GM18870 (cell line): ENCODE measurements around the gene FGD5.

Source experiments
- ATAC-seq: cut with Tn5 transposase; IDR thresholded peaks from one replicate; pipeline ENCODE4 v1.9.1; 2021; ENCODE audit warnings: moderate library complexity; ENCODE audit not compliant: unreplicated experiment

Gene FGD5

GRCh38 chr3:14870783-14871060 lies 52.0 kb downstream of the FGD5 start:
- ATAC-seq: no peak

DNA sequence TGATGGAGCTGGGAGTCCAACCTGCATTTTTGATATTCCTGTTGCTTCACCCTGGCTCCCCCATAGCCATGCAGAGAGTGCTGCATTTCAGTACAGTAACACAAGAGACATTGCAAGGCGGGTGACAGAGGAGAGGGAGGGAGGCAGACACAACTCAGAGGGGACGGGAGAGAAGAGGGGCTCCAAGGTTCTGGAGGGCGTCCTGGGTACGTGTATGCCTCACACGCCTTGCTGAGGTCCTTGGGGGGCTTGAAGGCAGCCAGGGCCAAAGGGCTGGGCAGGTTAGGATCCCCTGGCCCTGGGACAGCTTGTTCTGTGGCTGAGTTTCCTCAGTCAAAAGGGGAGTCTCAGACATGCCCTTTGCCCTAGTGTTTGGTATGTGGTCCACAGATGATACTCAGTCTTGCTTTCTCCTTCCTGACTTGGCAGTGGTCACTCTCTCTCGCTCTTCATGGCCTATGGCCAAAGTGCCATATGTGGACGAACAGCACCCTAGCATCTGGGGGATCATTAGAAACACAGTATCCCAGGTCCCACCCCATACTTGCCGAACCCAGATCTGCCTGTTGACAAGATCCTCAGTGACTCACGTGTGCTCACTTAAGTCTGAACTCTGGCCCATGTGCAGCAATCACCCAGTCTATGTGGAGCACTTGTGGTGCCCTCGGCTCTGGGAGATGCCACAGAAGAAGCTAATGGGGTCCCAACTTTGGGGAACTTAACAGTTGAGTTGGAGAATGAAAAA lies 52.9 kb downstream of the FGD5 start:
- ATAC-seq: no peak

- ATAC-seq: no peak
These were observed 53.9 kb downstream of the FGD5 start for GRCh38 chr3:14872706-14873105.

DNA sequence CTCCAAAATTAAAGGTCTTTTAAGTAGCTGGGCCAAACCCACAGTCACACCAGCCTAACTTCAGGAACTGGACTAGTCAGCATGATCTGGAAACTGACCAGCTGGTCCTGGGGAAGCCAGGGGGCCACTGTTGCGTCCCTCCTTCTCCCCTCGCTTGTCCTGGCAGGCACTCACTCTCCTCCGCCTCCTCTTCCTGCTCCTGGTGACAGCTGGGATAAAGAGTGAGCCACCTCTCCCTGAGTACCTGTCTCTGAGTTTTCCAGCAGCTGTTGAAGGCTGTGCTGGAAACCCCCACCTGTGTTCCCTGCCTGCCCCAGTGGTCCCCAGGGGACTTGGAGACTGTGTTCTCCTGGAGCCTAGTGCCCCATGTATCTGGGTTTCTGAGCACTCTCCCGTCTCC lies 56.0 kb downstream of the FGD5 start:
- no peak for ATAC-seq

DNA sequence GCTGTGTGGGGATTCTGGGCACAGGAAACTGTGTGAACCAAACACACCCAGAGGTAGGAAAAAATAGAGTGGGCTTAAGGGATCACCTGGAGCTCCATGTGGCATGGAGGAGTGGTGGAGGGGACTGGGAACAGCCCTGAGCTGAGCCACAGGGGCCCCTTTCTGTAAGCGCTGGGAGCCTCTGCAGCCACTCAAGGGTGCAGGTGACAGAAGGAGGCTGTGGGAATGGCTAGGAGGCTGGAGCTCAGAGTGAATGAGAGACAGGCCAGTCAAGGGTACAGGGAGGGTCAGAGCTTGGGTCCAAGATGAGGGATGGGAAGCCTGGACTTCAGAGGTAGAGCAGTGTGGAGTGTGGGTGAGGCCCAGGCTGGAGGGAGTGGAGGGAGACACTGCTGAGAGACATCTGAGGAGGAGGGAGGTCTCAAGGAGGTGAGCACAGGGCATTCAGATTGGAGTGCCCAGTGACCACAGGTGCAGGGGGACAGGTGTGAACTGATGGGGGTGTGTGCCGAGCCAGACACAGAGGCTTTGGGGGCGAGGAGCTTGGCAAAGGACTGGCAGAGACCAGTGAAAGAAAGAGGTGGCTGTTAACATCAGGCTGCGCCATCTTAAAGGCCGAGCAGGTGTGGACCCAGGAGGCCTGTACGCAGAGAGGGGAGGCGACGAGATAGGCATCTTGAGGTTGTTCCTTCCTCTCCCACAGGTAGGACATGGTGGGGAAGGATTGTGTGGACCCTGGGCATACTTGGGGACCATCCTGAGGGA lies 56.8 kb downstream of the FGD5 start:
- no peak for ATAC-seq

DNA sequence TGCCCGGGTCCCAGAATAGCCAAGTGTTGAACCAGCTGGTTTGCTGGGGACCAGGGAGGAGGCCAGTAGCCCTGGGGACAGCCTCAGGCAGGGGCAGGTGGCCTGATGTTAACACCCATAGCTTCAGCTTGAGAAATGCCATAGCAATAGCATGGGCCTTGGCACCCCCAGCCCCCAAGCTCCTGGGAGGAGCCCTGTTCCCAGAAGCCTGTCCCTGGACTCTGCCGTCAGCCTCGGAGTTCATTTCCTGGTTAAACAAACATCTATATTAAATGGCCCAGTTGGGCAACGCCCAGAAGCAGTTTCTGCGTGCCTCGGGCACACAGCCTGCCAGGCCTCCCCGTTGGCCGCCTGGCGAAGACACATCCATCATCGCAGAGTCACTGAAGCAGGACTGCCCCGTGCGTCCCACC lies 58.2 kb downstream of the FGD5 start:
- no peak for ATAC-seq

- ATAC-seq: no peak
These were observed 58.7 kb downstream of the FGD5 start for GRCh38 chr3:14877469-14877868.

DNA sequence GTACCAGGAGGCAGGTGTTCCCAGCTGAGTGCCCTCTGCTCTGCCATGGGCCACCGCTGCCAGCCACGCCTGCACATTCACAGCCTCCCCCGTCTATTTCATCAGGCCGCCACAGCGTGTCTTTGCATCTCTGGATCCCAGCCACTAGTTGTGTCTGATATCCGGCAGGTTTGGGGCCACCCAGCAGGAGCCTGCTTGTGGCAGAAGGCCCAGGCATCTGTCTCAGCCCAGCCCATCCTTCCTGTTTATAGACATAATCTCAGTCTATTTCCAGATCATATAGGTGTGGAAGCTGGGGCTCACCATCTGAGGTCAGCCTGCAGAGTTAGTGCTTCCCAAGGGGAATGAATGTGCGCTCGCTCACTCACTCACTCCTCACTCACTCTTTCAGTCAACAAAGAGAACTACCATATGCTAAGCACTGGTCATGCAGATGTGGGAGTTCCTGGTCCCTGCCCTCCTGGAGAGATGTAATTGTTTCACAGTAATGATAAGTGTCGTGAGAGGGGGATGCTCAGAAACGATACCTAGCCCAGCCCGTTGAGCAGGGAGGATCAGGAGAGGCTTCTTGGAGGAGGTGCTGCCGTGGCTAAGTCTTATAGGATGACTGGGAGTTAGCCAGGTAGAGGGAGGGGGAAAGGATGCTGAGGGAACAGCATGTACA lies 60.6 kb downstream of the FGD5 start:
- ATAC-seq: no peak

GRCh38 chr3:14880447-14881106 lies 61.8 kb downstream of the FGD5 start:
- no peak for ATAC-seq

- ATAC-seq: no peak
These were observed 64.5 kb downstream of the FGD5 start for GRCh38 chr3:14883226-14883625.

DNA sequence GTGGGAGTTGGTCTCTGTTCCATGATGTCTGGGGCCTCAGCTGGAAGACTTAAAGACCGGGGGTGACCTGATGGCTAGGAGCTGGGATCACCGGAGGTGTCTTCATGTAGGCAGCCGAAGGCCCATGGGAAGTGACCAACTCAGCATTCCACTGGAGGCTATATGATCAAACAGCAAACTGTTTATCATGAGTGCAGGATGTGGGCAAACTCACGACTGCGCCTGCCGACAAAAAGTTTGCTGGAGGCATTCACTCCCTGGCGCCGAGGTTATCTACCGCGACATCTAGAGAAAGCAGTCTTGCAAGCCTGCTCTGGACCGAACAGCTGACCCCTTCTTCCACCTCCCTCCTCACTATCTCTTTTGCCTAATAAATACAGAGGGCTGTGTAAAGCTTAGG lies 65.9 kb downstream of the FGD5 start:
- no peak for ATAC-seq

DNA sequence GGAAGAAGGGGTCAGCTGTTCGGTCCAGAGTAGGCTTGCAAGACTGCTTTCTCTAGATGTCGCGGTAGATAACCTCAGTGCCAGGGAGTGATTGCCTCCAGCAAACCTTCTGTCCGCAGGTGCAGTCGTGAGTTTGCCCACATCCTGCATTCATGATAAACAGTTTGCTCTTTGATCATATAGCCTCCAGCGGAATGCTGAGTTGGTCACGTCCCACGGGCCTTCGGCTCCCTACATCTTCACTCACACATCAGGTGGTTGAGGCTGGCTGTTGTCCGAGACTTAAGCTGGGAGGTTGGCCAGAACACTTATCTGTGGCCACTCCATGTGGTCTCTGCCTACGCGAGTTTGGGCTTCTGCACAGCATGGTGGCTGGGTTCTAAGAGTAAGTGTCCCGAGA lies 66.5 kb downstream of the FGD5 start:
- no peak for ATAC-seq

DNA sequence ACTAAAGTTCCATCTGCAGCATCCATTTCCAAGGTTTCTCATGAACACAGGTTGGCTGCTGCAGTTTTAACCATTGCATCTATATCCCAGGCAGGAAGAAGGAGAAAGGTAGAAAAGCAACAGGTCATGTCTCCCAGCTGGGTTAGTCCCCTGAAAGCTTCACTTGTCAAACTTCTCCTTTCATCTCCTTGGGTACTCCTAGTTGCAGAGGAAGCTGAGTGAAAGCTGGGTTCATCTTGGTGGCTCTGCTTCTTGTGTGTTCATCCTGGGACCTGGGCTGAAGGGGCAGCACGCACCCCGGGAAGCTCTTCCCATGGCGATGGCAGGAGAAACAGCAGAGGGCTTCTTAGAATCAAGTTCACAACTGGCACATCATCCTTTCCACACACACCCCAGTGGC lies 67.3 kb downstream of the FGD5 start:
- no peak for ATAC-seq

- no peak for ATAC-seq
These were observed 70.4 kb downstream of the FGD5 start for GRCh38 chr3:14889205-14889604.

DNA sequence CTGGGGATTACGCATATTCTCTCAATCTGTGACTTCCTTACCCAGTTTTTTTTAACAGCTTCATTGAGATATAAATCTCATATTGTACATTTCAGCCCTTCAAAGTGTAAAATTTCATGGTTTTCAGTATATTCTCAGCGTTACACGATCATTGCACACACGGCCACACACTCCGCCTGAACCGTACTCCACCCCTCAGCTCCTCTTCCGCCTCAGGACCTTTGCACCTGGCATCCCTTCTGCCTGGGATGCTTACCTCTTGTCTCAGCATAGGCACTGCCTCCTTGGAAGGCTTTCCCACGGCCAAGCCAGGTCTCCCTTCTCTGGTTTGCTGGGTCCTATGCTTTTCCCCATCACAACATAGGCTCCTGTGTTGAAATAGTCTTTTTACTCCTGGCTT lies 71.2 kb downstream of the FGD5 start:
- ATAC-seq: no peak

- ATAC-seq: peak; percentile 84
These were observed 71.7 kb downstream of the FGD5 start for GRCh38 chr3:14890476-14890875.

DNA sequence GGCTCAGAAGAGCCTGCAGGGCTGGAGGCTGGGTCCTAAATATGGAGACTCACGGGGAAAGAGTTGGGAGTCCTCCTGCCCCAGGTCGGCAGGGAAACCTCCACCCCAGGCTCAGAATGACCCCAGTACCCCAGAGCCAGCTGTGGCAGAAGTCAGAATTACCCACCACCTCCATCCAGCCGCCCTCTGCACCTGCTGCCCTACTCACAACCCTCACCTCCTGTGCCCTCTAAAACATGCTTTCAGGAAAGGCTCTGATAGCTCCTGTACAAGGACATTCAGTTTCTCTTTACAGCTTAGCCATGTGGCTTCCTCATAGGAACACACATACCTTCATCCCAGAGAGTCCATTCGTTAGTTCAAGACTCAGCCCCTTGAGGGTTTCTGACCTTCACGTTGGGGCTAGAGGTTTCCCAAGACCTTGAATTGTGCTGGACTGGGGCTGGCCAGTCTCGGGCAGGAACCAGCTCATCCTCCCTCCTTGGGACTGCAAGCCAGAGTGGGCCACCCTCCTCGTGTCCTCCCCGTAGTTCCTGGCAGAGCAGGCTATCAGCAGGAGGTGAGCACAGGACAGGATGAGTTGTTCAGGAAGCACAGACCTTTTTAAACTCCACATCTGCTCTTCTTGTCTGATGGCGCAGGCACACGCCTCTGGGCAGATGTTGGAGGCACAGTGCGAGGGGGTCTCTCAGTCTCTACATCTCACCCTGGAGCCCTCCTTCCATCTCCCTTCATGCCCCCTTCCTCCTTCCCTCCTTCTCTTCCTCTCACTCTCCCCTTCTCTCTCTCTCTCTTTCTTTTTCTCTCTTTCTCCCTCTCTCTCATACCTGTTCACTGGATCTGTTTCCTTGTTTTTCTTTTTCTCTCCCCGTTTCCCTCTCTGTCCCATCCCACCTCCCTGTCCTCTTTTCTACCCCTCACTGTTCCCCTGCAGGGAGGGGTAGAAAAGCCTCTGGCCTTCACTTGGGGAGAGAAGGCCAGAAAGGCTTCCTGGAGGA lies 72.7 kb downstream of the FGD5 start:
- ATAC-seq: no peak

DNA sequence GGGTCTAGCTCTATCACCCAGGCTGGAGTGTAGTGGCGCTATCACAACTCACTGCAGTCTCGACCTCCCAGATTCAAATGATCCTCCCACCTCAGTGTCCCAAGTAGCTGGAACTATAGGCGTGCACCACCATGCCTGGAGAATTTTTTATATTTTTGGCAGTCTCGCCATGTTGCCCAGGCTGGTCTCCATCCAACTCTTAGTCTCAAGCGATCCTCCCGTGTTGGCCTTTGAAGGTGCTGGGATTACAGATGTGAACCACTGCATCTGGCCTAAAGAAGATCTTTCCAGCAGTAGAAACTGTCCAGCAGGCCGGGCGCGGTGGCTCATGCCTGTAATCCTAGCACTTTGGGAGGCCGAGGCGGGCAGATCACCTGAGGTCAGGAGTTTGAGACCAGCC lies 73.5 kb downstream of the FGD5 start:
- ATAC-seq: no peak

- ATAC-seq: no peak
These were observed 75.3 kb downstream of the FGD5 start for GRCh38 chr3:14894085-14894484.

- ATAC-seq: no peak
These were observed 78.5 kb downstream of the FGD5 start for GRCh38 chr3:14897266-14897665.

- no peak for ATAC-seq
These were observed 80.2 kb downstream of the FGD5 start for GRCh38 chr3:14898929-14899328.
